ENCODE results near the gene RELN.

DNA sequence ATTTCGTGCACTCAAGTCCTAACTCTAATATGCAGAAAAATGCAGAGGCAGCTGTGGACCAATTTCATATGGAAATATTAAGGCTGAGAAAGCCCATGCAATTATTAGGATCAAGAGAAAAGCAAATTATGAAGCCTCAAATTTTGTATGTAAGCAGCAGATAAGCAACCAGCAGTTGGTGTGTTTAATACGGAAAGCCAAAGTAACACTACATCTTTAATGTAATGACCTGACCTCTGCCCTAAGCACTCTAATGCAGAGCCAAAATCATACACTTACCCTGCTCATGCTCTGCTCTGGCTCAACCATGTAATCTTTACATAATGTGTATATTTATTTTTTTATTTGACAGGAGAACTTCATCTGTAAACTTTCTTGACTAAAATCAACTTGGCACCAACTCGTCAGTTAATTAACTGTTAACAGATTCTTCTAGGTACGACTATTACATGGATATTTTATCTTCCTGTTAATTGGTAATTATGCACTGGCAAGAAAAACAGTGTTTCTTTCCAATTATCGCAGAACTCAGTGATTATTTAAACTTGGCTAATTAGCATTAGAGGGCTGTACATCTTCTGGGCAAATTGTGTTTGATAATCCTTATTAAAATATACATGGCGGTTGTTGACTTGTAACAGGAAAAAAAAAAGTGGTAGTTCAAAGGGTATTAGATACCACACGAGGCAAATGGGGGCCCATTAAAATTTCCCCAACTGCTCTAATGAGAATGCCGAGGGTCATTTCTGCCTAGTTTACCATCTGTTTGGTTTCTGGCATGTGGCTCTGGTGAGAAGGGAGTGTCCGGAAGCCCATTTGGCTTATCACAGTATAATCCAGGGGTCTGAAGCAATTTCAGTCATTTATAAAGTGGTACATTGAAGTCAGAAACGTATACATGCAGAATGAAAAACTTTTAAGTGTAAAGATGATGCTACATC, 94.5 kb downstream of the RELN start:
- no peak for TF ChIP-seq POLR2A (IDR thresholded peaks at IDR 0.05)
- TF ChIP-seq, protein P1, sequence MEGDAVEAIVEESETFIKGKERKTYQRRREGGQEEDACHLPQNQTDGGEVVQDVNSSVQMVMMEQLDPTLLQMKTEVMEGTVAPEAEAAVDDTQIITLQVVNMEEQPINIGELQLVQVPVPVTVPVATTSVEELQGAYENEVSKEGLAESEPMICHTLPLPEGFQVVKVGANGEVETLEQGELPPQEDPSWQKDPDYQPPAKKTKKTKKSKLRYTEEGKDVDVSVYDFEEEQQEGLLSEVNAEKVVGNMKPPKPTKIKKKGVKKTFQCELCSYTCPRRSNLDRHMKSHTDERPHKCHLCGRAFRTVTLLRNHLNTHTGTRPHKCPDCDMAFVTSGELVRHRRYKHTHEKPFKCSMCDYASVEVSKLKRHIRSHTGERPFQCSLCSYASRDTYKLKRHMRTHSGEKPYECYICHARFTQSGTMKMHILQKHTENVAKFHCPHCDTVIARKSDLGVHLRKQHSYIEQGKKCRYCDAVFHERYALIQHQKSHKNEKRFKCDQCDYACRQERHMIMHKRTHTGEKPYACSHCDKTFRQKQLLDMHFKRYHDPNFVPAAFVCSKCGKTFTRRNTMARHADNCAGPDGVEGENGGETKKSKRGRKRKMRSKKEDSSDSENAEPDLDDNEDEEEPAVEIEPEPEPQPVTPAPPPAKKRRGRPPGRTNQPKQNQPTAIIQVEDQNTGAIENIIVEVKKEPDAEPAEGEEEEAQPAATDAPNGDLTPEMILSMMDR (IDR thresholded peaks at IDR 0.05), result no peak
